ENCODE results near the gene CCDC138. TPM values are rescaled to one million over a fixed set of nuclear protein-coding genes. Genes with fewer than 3 reads are reported as not detected.

Gene CCDC138
- polyA plus RNA-seq, 1 donor (not counting 4 experiments of a cell fraction or from before 2014, with no cell fraction given): 6.6 TPM

DNA sequence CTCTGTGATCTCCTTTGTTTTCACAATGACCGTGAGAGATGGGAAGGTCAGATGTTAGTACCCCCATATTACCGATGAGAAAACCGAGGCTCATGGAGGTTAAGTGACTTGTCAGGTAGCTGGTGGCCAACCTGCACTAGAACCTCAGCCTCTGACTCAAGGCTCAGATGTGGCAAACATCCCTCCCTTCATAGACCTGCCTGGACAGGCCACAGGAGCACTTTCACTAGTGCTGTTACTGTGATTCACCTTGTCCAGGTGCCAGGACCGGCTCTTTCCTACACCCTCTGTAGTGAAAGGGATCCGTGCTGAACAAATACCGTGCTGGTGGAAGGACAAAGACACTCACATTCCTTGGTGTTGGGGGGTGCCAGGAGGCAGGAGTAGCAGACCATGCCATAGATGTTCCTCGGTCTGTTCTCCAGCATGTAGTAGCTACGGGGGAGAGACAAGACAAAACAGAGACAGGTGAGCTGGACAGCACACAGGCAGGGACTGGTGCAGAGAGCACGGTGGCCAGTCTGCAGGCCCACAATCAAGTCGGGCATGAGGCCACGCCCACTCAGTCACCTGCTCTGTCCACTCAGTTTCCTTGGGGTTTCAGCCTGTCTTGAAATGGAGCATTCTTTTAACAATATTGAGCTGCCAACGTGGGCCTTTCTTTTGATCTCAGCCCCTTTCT is 136.6 kb downstream of the CCDC138 start:
- Histone ChIP-seq H4K20me1 (ENCODE audit: control insufficient read depth, extremely low read depth, insufficient read depth, low read length) (peaks cover 13% of the 10 kb centered on the region), H3K9me1 (ENCODE audit: control insufficient read depth, extremely low read depth, insufficient read depth, low read length) (no peaks in the 10 kb centered on the region), H3K4me2 (ENCODE audit: control insufficient read depth, extremely low read depth, insufficient read depth, low read depth, low read length) (peak overlapping the region; percentile 61), H3K27ac (ENCODE audit: control insufficient read depth, insufficient read depth, low read length) (peak overlapping the region; percentile 46), H2AFZ (ENCODE audit: control insufficient read depth, low read length) (no peak overlapping the region), H3K36me3 (ENCODE audit: control insufficient read depth in 2 of 2, extremely low read depth in 1 of 2, insufficient read depth in 2 of 2, low read length in 2 of 2) (no peaks in the 10 kb centered on the region), H3K79me2 (ENCODE audit: control insufficient read depth, insufficient read depth, low read length) (no peaks in the 10 kb centered on the region), H3K4me1 (ENCODE audit: control insufficient read depth, extremely low read depth, insufficient read depth, low read length) (peaks cover 29% of the 10 kb centered on the region), H3K9ac (ENCODE audit: control insufficient read depth, extremely low read depth, insufficient read depth, low read length) (no peak overlapping the region), H3K27me3 (ENCODE audit: control insufficient read depth, extremely low read depth, insufficient read depth, low read length) (peaks cover 27% of the 10 kb centered on the region), H3K9me3 (ENCODE audit: control insufficient read depth, low read depth, low read length) (no peaks in the 10 kb centered on the region), H3K4me3 (ENCODE audit: control insufficient read depth in 2 of 3, extremely low read depth in 1 of 3, insufficient read depth in 2 of 3, low read depth in 1 of 3, low read length in 3 of 3) (no peak overlapping the region)
- DNase-seq (ENCODE audit: low read depth, low spot score): peak; percentile 95
- dilution Hi-C loops (cut with MboI; ENCODE audit: extremely low pct_ligation_motif_present, low sequenced_read_pairs): no loop called here
- peak; percentile 100 for FAIRE-seq
- TF ChIP-seq EZH2 (IDR thresholded peaks at IDR 0.05; ENCODE audit: low read length): no peak
- TF ChIP-seq, protein P1, sequence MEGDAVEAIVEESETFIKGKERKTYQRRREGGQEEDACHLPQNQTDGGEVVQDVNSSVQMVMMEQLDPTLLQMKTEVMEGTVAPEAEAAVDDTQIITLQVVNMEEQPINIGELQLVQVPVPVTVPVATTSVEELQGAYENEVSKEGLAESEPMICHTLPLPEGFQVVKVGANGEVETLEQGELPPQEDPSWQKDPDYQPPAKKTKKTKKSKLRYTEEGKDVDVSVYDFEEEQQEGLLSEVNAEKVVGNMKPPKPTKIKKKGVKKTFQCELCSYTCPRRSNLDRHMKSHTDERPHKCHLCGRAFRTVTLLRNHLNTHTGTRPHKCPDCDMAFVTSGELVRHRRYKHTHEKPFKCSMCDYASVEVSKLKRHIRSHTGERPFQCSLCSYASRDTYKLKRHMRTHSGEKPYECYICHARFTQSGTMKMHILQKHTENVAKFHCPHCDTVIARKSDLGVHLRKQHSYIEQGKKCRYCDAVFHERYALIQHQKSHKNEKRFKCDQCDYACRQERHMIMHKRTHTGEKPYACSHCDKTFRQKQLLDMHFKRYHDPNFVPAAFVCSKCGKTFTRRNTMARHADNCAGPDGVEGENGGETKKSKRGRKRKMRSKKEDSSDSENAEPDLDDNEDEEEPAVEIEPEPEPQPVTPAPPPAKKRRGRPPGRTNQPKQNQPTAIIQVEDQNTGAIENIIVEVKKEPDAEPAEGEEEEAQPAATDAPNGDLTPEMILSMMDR (optimal IDR thresholded peaks at IDR 0.05 in 1 of 3, IDR thresholded peaks at IDR 0.05 in 1 of 3, conservative IDR thresholded peaks at IDR 0.05 in 1 of 3; ENCODE audit: extremely low read depth in 1 of 3, insufficient read depth in 2 of 3, low read length in 3 of 3): no peak

DNA sequence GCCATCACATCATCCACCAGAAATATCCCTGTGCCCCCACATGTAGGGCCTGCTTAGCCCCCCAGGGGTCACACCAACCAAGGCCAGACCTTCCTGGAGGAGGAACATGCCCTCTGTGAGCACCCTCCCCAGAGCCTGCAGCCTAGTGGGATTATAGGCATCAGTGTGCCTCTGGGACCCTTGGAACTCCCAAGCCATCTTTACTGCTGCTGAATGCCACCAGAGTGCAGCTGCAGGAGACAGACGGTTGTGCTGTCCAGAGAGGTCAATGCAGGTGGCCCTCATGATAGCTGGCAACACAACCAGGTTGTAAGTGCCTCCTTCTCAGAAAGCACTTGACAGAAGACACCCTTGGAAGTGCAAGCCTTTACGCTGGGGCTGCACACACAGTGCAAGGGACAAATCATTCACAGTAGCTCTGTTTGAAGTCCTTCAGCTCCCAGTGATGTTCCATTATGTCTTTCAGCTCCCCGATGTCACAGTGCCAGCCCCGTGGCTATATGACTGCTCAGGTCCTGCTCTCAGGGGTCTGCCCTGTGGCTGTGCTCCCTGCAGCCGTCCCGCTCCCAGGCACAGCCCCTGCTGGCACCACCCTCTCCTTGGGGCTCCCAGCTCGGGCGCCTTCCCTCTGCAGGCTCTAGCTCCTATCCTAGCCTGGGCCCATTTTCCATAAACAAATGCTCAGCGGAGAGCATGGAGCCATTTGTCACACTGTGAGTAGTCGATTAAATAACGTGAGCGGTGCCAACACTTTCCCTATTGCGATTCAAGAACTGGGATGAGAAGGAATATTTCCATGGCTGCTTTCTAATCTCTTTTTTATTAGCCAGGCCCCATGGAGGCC is 137.4 kb downstream of the CCDC138 start:
- Histone ChIP-seq H4K20me1 (ENCODE audit: control insufficient read depth, extremely low read depth, insufficient read depth, low read length) (peaks cover 13% of the 10 kb centered on the region), H3K79me2 (ENCODE audit: control insufficient read depth, insufficient read depth, low read length) (no peaks in the 10 kb centered on the region), H3K9me1 (ENCODE audit: control insufficient read depth, extremely low read depth, insufficient read depth, low read length) (no peaks in the 10 kb centered on the region), H3K27ac (ENCODE audit: control insufficient read depth, insufficient read depth, low read length) (no peak overlapping the region), H3K4me1 (ENCODE audit: control insufficient read depth, extremely low read depth, insufficient read depth, low read length) (peaks cover 29% of the 10 kb centered on the region), H3K27me3 (ENCODE audit: control insufficient read depth, extremely low read depth, insufficient read depth, low read length) (peaks cover 26% of the 10 kb centered on the region), H3K9ac (ENCODE audit: control insufficient read depth, extremely low read depth, insufficient read depth, low read length) (no peak overlapping the region), H3K36me3 (ENCODE audit: control insufficient read depth in 2 of 2, extremely low read depth in 1 of 2, insufficient read depth in 2 of 2, low read length in 2 of 2) (no peaks in the 10 kb centered on the region), H3K4me2 (ENCODE audit: control insufficient read depth, extremely low read depth, insufficient read depth, low read depth, low read length) (peak overlapping the region; percentile 61), H3K4me3 (ENCODE audit: control insufficient read depth in 2 of 3, extremely low read depth in 1 of 3, insufficient read depth in 2 of 3, low read depth in 1 of 3, low read length in 3 of 3) (no peak overlapping the region), H3K9me3 (ENCODE audit: control insufficient read depth, low read depth, low read length) (no peaks in the 10 kb centered on the region), H2AFZ (ENCODE audit: control insufficient read depth, low read length) (no peak overlapping the region)
- TF ChIP-seq EZH2 (IDR thresholded peaks at IDR 0.05; ENCODE audit: low read length): no peak
- TF ChIP-seq, protein P1 (optimal IDR thresholded peaks at IDR 0.05 in 1 of 3, IDR thresholded peaks at IDR 0.05 in 1 of 3, conservative IDR thresholded peaks at IDR 0.05 in 1 of 3; ENCODE audit: extremely low read depth in 1 of 3, insufficient read depth in 2 of 3, low read length in 3 of 3): no peak
- dilution Hi-C loops (cut with MboI; ENCODE audit: extremely low pct_ligation_motif_present, low sequenced_read_pairs): no loop called here
- no peak for FAIRE-seq
- no peak for DNase-seq (ENCODE audit: low read depth, low spot score)
